ENCODE results near the gene AOC2. TPM values are rescaled to one million over a fixed set of nuclear protein-coding genes. Genes with fewer than 3 reads are reported as not detected.

AOC2 gene
- total RNA-seq, 1 donor from 2014 or later, result not detected

DNA sequence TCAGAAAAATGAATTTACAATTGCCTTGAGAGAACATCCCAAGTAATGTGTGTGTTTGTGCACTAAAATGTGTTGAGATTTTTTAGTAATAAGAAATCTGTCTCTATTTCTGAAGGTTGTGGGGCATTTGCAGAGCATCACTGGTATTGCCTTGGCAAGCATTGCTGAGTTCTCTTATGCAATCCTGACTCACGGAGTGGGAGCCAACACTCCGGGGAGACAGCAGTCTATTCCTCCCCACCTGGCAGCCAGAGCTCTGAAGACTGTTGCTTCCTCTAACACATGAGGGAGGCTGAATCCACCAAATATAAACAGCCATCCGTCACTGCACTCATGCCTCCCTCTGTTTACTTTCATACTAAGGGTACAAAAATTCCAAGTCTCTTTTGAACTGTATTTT is 35.1 kb upstream of the AOC2 start:
- no peak for DNase-seq (ENCODE audit: low spot score in 2 of 2)
- intact Hi-C loops (cut with DNase I), result no loop called here
- no peak overlapping the region for H3K27ac ChIP-seq

DNA sequence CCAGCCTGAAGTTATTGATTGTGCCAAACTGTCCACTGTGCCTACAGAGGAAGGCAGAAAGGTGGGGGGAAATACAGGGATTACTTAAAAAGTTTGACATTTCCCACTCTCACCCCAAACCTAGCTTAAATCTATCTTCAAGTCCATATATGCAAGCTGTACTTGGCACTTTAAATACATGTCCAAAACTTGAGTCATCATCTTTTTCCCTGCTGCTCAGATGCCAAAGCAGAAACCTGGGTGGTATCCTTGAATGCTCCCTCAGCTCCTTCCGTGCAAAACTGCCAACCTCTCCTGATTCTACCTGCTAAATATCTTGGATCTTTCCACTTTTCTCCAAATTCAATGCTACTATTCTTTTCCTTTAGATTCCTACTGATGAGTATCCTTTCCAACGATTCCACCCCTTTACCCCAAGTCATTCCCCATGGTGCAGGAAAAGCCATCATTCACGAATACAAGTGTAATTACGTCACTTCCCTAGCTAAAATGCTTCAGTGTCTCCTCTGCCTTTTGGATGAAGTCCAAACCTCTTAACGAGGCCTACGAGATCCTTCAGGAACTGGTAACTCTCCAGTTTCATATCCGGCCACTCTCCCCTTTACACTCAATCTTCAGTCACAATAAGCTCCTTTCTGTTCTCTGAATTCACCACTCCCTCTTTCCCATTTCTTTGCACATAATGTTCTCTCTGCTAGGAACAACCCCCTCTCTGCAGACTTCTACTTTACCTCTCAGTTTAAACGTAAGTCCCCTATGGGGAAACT is 29.6 kb upstream of the AOC2 start:
- TF ChIP-seq, protein P1, sequence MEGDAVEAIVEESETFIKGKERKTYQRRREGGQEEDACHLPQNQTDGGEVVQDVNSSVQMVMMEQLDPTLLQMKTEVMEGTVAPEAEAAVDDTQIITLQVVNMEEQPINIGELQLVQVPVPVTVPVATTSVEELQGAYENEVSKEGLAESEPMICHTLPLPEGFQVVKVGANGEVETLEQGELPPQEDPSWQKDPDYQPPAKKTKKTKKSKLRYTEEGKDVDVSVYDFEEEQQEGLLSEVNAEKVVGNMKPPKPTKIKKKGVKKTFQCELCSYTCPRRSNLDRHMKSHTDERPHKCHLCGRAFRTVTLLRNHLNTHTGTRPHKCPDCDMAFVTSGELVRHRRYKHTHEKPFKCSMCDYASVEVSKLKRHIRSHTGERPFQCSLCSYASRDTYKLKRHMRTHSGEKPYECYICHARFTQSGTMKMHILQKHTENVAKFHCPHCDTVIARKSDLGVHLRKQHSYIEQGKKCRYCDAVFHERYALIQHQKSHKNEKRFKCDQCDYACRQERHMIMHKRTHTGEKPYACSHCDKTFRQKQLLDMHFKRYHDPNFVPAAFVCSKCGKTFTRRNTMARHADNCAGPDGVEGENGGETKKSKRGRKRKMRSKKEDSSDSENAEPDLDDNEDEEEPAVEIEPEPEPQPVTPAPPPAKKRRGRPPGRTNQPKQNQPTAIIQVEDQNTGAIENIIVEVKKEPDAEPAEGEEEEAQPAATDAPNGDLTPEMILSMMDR (IDR thresholded peaks at IDR 0.05), result no peak
- no peaks in the 10 kb centered on the region for H3K27me3 ChIP-seq
- intact Hi-C loops (cut with DNase I), result no loop called here
- H3K4me3 ChIP-seq, result no peak overlapping the region
- H3K9me3 ChIP-seq, result no peaks in the 10 kb centered on the region
- H3K4me1 ChIP-seq, result no peaks in the 10 kb centered on the region
- DNase-seq (ENCODE audit: low spot score in 2 of 2), result no peak
- peaks cover 78 to 93% of the 10 kb centered on the region in 2 donors for H3K36me3 ChIP-seq
- H3K27ac ChIP-seq, result no peak overlapping the region

More for the DNA sequence above, 35.1 kb upstream of the AOC2 start:
- H3K4me3 ChIP-seq, result no peak overlapping the region
- H3K9me3 ChIP-seq, result no peaks in the 10 kb centered on the region
- peaks cover 25 to 37% of the 10 kb centered on the region in 2 donors for H3K36me3 ChIP-seq
- no peaks in the 10 kb centered on the region for H3K4me1 ChIP-seq
- no peaks in the 10 kb centered on the region for H3K27me3 ChIP-seq
- TF ChIP-seq, protein P1 (IDR thresholded peaks at IDR 0.05), result no peak

DNA sequence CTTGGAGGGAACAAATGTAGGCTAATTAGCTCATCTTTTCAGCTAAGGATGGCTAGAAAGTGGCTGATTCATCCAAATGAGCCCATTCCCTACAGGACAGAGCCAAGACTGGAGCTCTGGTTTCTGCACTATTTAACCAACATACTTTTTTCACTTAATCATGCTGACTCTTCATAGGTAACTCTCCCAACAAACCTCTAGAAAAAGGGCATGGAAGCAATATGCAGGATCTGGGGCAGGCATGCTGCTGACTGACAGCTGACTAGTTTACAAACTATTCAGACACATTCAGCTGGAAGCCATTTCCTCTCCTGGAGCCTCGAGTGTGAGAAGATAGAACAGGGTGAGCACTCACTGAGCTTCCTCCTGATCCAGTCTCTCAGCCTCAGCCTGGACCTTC is 26.5 kb upstream of the AOC2 start:
- DNase-seq (ENCODE audit: low spot score in 2 of 2), result no peak
- no peaks in the 10 kb centered on the region for H3K27me3 ChIP-seq
- H3K4me3 ChIP-seq, result no peak overlapping the region
- intact Hi-C loops (cut with DNase I), result no loop called here
- peaks cover 0 to 5% of the 10 kb centered on the region in 2 donors for H3K4me1 ChIP-seq
- H3K27ac ChIP-seq, result no peak overlapping the region
- peaks cover 70 to 84% of the 10 kb centered on the region in 2 donors for H3K36me3 ChIP-seq
- TF ChIP-seq, protein P1 (IDR thresholded peaks at IDR 0.05), result no peak
- no peaks in the 10 kb centered on the region for H3K9me3 ChIP-seq

DNA sequence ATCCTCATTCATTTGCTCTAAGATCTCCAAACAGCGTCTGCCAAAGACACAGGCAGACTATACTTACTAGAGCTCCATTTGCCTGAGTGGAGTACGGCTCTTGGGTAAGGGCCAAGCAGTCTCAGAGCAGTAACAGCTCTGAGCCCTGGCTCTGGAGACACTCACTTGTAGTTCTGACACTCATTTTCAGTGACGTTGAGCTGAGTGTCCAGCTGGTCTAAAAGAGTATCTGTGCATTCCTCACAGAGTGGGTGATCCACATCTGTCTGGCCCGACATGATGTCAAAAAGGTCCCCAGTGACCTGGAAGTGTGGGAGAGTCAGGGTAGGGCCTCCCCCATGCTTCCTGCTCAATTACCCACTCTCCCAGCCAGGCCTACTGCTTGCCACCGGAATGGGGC is 26.0 kb upstream of the AOC2 start:
- Histone ChIP-seq H3K27ac (no peak overlapping the region), H3K36me3 (peaks cover 68 to 80% of the 10 kb centered on the region in 2 donors), H3K4me1 (peaks cover 4 to 10% of the 10 kb centered on the region in 2 donors), H3K27me3 (no peaks in the 10 kb centered on the region), H3K4me3 (no peak overlapping the region), H3K9me3 (no peaks in the 10 kb centered on the region)
- DNase-seq (ENCODE audit: low spot score in 2 of 2), result no peak
- TF ChIP-seq, protein P1 (IDR thresholded peaks at IDR 0.05), result no peak
- intact Hi-C loops (cut with DNase I), result no loop called here

DNA sequence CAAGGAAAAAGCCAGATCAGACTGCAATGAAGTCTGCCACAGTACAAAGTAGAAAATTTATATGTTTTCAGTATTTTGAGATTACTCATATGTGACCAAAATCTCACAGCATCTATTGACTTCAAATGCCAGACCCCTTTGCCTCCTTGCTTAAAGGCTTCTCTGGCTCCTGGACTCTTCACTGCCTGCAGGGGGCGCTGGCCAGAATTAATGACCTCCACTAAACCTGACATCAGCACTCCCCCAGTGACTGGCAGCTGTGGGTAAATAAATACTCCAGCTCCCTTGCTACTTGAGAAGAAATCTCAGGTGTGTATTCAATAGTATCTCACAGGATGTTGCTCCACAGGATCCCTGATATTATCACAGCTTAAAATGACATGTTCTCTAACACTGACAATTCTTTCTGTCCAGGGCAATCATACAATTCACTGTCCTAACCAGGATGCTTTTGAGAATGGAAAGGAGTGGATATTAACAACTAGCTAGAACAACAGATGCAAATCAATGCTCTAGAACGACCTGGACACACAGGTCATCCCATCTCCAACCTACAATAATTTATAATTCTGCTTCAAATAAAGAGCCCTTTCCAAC is 24.3 kb upstream of the AOC2 start:
- no peaks in the 10 kb centered on the region for H3K9me3 ChIP-seq
- H3K27ac ChIP-seq, result no peak overlapping the region
- no peak overlapping the region for H3K4me3 ChIP-seq
- no peaks in the 10 kb centered on the region for H3K27me3 ChIP-seq
- intact Hi-C loops (cut with DNase I), result loop anchor here (5.0 to 10.0 kb wide), 4 partner anchors 48 to 245 kb away; partner anchors contain the start of genes PLEKHH3, PSMC3IP and VPS25
- H3K4me1 ChIP-seq, result peaks cover 6 to 12% of the 10 kb centered on the region in 2 donors
- no peak for DNase-seq (ENCODE audit: low spot score in 2 of 2)
- TF ChIP-seq, protein P1 (IDR thresholded peaks at IDR 0.05), result peak in 2 of 3 experiments; percentile 49 to 58
- peaks cover 54 to 64% of the 10 kb centered on the region in 2 donors for H3K36me3 ChIP-seq

Data from ascending aorta (tissue), 2 donors.